Ovary (tissue), 3 donors: ENCODE data around the gene RNF113B.

Source experiments
- CTCF ChIP-seq, 3 donors: fragments of 450-650 bp in 2 of 3; fragments of 200-600 bp in 1 of 3; IDR thresholded peaks; one replicate each; pipeline versions ENCODE4 v1.5.1 to v1.8.0; 2016 to 2022; ENCODE audit warnings: antibody characterized with exemption in 3 of 3, mild to moderate bottlenecking in 1 of 3
- EP300 ChIP-seq: sonication (generic); formaldehyde crosslinking; IDR thresholded peaks from one replicate; pipeline ENCODE4 v1.6.1; 2017; ENCODE audit warnings: antibody characterized with exemption
- donor health status: DM: no; HTN: no; CAD: no.

- TF ChIP-seq EP300 (no peak), CTCF (IDR thresholded peaks at IDR 0.05) (no peak)
These were observed 5.0 kb downstream of the RNF113B start for GRCh38 chr13:98171900-98172589.
